H9 (cell line): Measurements from ENCODE around the gene TSGA10IP. TPM values are rescaled to one million over a fixed set of nuclear protein-coding genes. Genes with fewer than 3 reads are reported as not detected.

Source experiments
- DNase-seq: peaks from one replicate; pipeline ENCODE4 v3.0.0-alpha.2; 2017
- H2AFZ ChIP-seq: one replicate; pipeline ENCODE4 v1.6.1; 2013; ENCODE audit warnings: mild to moderate bottlenecking, low read length, control low read depth, moderate library complexity
- H2AK5ac ChIP-seq: 2 replicates; pipeline ENCODE4 v1.6.1; 2013; ENCODE audit warnings: low read length, control low read depth, mixed read lengths; ENCODE audit not compliant: insufficient read length
- H2BK120ac ChIP-seq: one replicate; pipeline ENCODE4 v1.6.1; 2013; ENCODE audit warnings: low read depth, mild to moderate bottlenecking, low read length, control low read depth, inconsistent platforms; ENCODE audit not compliant: poor library complexity, severe bottlenecking
- H2BK12ac ChIP-seq: 2 replicates; pipeline ENCODE4 v1.6.1; 2013; ENCODE audit warnings: low read length, control low read depth, mixed read lengths, low read depth; ENCODE audit not compliant: insufficient read length
- H2BK15ac ChIP-seq: 2 replicates; pipeline ENCODE4 v1.6.1; 2013; ENCODE audit warnings: low read depth, low read length, control low read depth
- H2BK20ac ChIP-seq: one replicate; pipeline ENCODE4 v1.6.1; 2013; ENCODE audit warnings: low read depth, mild to moderate bottlenecking, low read length, control low read depth, inconsistent platforms; ENCODE audit not compliant: poor library complexity, severe bottlenecking
- H2BK5ac ChIP-seq: 2 replicates; pipeline ENCODE4 v1.6.1; 2013; ENCODE audit warnings: low read length, control low read depth, mixed read lengths; ENCODE audit not compliant: insufficient read length
- H3K14ac ChIP-seq: 2 replicates; pipeline ENCODE4 v1.6.1; 2013; ENCODE audit warnings: low read length, control low read depth; ENCODE audit not compliant: insufficient read depth
- H3K18ac ChIP-seq: 2 replicates; pipeline ENCODE4 v1.6.1; 2013; ENCODE audit warnings: low read depth, mild to moderate bottlenecking, mixed read lengths, low read length, control low read depth; ENCODE audit not compliant: insufficient read length
- H3K23ac ChIP-seq: 2 replicates; pipeline ENCODE4 v1.6.1; 2013; ENCODE audit warnings: low read length, control low read depth, mixed read lengths, low read depth; ENCODE audit not compliant: insufficient read length
- H3K23me2 ChIP-seq: 2 replicates; pipeline ENCODE4 v1.6.1; 2013; ENCODE audit warnings: low read depth, mild to moderate bottlenecking, mixed read lengths, low read length, control low read depth; ENCODE audit not compliant: insufficient read length, poor library complexity, severe bottlenecking
- H3K27ac ChIP-seq: 2 replicates; pipeline ENCODE4 v1.5.1; 2013; ENCODE audit warnings: low read length, control low read depth, mixed read lengths, low read depth; ENCODE audit not compliant: insufficient read length
- H3K27me3 ChIP-seq: 2 replicates; pipeline ENCODE4 v1.6.1; 2013; ENCODE audit warnings: low read length, control low read depth, inconsistent platforms; ENCODE audit not compliant: insufficient read depth
- H3K4ac ChIP-seq: 2 replicates; pipeline ENCODE4 v1.6.1; 2013; ENCODE audit warnings: low read depth, mild to moderate bottlenecking, control low read depth, inconsistent platforms, low read length, moderate library complexity
- H3K4me1 ChIP-seq: 2 replicates; pipeline ENCODE4 v1.6.1; 2013; ENCODE audit warnings: low read length, control low read depth, inconsistent platforms; ENCODE audit not compliant: insufficient read depth
- H3K4me2 ChIP-seq: 2 replicates; pipeline ENCODE4 v1.6.1; 2013; ENCODE audit warnings: low read length, control low read depth, mixed read lengths; ENCODE audit not compliant: insufficient read length, insufficient read depth
- H3K56ac ChIP-seq: 2 replicates; pipeline ENCODE4 v1.6.1; 2013; ENCODE audit warnings: low read depth, mild to moderate bottlenecking, mixed read lengths, low read length, control low read depth; ENCODE audit not compliant: insufficient read length
- H3K79me1 ChIP-seq: 2 replicates; pipeline ENCODE4 v1.6.1; 2013; ENCODE audit warnings: low read depth, mild to moderate bottlenecking, moderate library complexity, low read length, control low read depth, inconsistent platforms; ENCODE audit not compliant: insufficient read depth, poor library complexity, severe bottlenecking
- H3K79me2 ChIP-seq: 2 replicates; pipeline ENCODE4 v1.6.1; 2013; ENCODE audit warnings: low read length, control low read depth, inconsistent platforms; ENCODE audit not compliant: insufficient read depth
- H3K9ac ChIP-seq: 2 replicates; pipeline ENCODE4 v1.6.1; 2013; ENCODE audit warnings: low read length, control low read depth, mixed read lengths; ENCODE audit not compliant: insufficient read length; ENCODE audit errors: extremely low read depth
- H3K9me3 ChIP-seq: one replicate; pipeline ENCODE4 v1.6.1; 2013; ENCODE audit warnings: low read depth, low read length, inconsistent platforms; ENCODE audit not compliant: control insufficient read depth
- H3T11ph ChIP-seq: one replicate; pipeline ENCODE4 v1.6.1; 2013; ENCODE audit warnings: mild to moderate bottlenecking, low read length, control low read depth, inconsistent platforms
- H4K20me1 ChIP-seq: one replicate; pipeline ENCODE4 v1.6.1; 2013; ENCODE audit not compliant: control insufficient read depth, insufficient read length, insufficient read depth
- H4K5ac ChIP-seq: 2 replicates; pipeline ENCODE4 v1.6.1; 2013; ENCODE audit warnings: low read depth, mild to moderate bottlenecking, mixed read lengths, low read length, control low read depth; ENCODE audit not compliant: insufficient read length
- H4K8ac ChIP-seq: replicated peaks from 2 replicates; pipeline ENCODE4 v1.6.1; 2013; ENCODE audit warnings: low read length, control low read depth, mixed read lengths, low read depth; ENCODE audit not compliant: insufficient read length
- H4K91ac ChIP-seq: 2 replicates; pipeline ENCODE4 v1.6.1; 2013; ENCODE audit warnings: low read depth, mild to moderate bottlenecking, moderate library complexity, mixed read lengths, low read length, control low read depth; ENCODE audit not compliant: insufficient read length
- H3K27ac Mint-ChIP-seq, 3 experiments: 2 replicates in 2 of 3; 3 replicates in 1 of 3; pipeline ENCODE4 v1.8.0; 2020 to 2021; ENCODE audit warnings: mixed read lengths in 3 of 3, mild to moderate bottlenecking in 1 of 3, moderate library complexity in 1 of 3
- H3K27me3 Mint-ChIP-seq: 2 replicates; pipeline ENCODE4 v1.8.0; 2021; ENCODE audit warnings: low read depth, mild to moderate bottlenecking, moderate library complexity, mixed read lengths
- H3K36me3 Mint-ChIP-seq, 3 experiments: 2 replicates in 2 of 3; 3 replicates in 1 of 3; pipeline ENCODE4 v1.8.0; 2020 to 2021; ENCODE audit warnings: low read depth in 3 of 3, mixed read lengths in 3 of 3; ENCODE audit not compliant: insufficient read depth in 1 of 3
- H3K4me1 Mint-ChIP-seq, 2 experiments: 2 replicates each; pipeline ENCODE4 v1.8.0; 2020; ENCODE audit warnings: mixed read lengths in 2 of 2
- H3K4me3 Mint-ChIP-seq, 2 experiments: 2 replicates in 1 of 2; 3 replicates in 1 of 2; pipeline ENCODE4 v1.8.0; 2020 to 2021; ENCODE audit warnings: mild to moderate bottlenecking in 2 of 2, mixed read lengths in 2 of 2, moderate library complexity in 1 of 2
- H3K9me3 Mint-ChIP-seq, 2 experiments: 2 replicates in 1 of 2; 3 replicates in 1 of 2; pipeline ENCODE4 v1.8.0; 2020; ENCODE audit warnings: mild to moderate bottlenecking in 2 of 2, mixed read lengths in 2 of 2, moderate library complexity in 1 of 2
- WGBS: extraction: QIAGEN DNeasy Blood & Tissue Kit; methylation state at CpG from one replicate; pipeline ENCODE4 v1.1.7; 2013; ENCODE audit warnings: missing lambda C conversion rate, low lambda C conversion rate, mixed read lengths; ENCODE audit not compliant: insufficient read length; ENCODE audit errors: extremely low coverage; 5-methylcytosine and 5-hydroxymethylcytosine counted together
- total RNA-seq: library from RNA; stranded (reverse); gene quantifications from 2 replicates; pipeline ENCODE4 v1.2.1, GENCODE V29; 2021
- TF ChIP-seq, protein P1 (sequence below): fragments of 200-600 bp; sonication (generic); conservative IDR thresholded peaks from 3 replicates; pipeline ENCODE4 v1.8.0; 2021; ENCODE audit warnings: antibody characterized with exemption, mild to moderate bottlenecking

The TSGA10IP gene
- total RNA-seq, 1 experiment from 2014 or later: 2.2 TPM

GRCh38 chr11:65960824-65961266 is 15.6 kb downstream of the TSGA10IP start:
- peaks cover 3% of the 10 kb centered on the region for H3K23me2 ChIP-seq
- peak overlapping the region; percentile 78 for H3K9ac ChIP-seq
- Mint-ChIP-seq H3K36me3 (peaks cover 15 to 31% (median 23%) of the 10 kb centered on the region in 3 experiments), H3K4me1 (peaks cover 11 to 16% of the 10 kb centered on the region in 2 experiments), H3K27me3 (no peaks in the 10 kb centered on the region; the same call in 1 of the 2 replicates), H3K9me3 (no peaks in the 10 kb centered on the region; a peak in 1 of 5 replicates), H3K27ac (peak overlapping the region; percentile 97 to 99 (median 97); a peak in 6 of 7 replicates), H3K4me3 (peak overlapping the region; percentile 93 to 94)
- DNase-seq: no peak
- no peak overlapping the region for H2BK120ac ChIP-seq
- H3K23ac ChIP-seq: no peak overlapping the region
- peaks cover 10% of the 10 kb centered on the region; the same call in 1 of the 2 replicates for H3K79me2 ChIP-seq
- no peak overlapping the region for H2BK12ac ChIP-seq
- TF ChIP-seq, protein P1, sequence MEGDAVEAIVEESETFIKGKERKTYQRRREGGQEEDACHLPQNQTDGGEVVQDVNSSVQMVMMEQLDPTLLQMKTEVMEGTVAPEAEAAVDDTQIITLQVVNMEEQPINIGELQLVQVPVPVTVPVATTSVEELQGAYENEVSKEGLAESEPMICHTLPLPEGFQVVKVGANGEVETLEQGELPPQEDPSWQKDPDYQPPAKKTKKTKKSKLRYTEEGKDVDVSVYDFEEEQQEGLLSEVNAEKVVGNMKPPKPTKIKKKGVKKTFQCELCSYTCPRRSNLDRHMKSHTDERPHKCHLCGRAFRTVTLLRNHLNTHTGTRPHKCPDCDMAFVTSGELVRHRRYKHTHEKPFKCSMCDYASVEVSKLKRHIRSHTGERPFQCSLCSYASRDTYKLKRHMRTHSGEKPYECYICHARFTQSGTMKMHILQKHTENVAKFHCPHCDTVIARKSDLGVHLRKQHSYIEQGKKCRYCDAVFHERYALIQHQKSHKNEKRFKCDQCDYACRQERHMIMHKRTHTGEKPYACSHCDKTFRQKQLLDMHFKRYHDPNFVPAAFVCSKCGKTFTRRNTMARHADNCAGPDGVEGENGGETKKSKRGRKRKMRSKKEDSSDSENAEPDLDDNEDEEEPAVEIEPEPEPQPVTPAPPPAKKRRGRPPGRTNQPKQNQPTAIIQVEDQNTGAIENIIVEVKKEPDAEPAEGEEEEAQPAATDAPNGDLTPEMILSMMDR: no peak
- no peak overlapping the region for H3K27ac ChIP-seq
- no CpG with 5 or more reads among the region's 16 CpGs for WGBS
- H3K18ac ChIP-seq: no peak overlapping the region
- no peak overlapping the region for H4K91ac ChIP-seq
- no peak overlapping the region for H2AK5ac ChIP-seq
- H2BK15ac ChIP-seq: no peak overlapping the region
- no peaks in the 10 kb centered on the region for H3K9me3 ChIP-seq
- H4K20me1 ChIP-seq: no peaks in the 10 kb centered on the region
- H3K4ac ChIP-seq: no peak overlapping the region
- no peak overlapping the region for H3K14ac ChIP-seq
- no peak overlapping the region for H3K56ac ChIP-seq
- no peak overlapping the region for H2BK20ac ChIP-seq
- peak overlapping the region; percentile 82 for H3K4me2 ChIP-seq
- H3K4me1 ChIP-seq: peaks cover 3% of the 10 kb centered on the region; the same call in 1 of the 2 replicates
- H2BK5ac ChIP-seq: no peak overlapping the region
- no peak overlapping the region for H2AFZ ChIP-seq
- no peak overlapping the region for H4K5ac ChIP-seq
- no peak overlapping the region for H4K8ac ChIP-seq
- no peaks in the 10 kb centered on the region for H3K27me3 ChIP-seq
- peaks cover 5% of the 10 kb centered on the region for H3K79me1 ChIP-seq
- H3T11ph ChIP-seq: no peak overlapping the region
